Erythroblast (primary cell): ENCODE data around the gene PRPF31.
"Not testable (repeated sequence)": the region's sequence is repeated elsewhere in the genome, so short reads cannot be mapped to it uniquely, and the experiment has no call there.

Experiments used
- DNase-seq, 2 experiments: peaks; one replicate each; lab custom pipeline; 2025; lab: John Stamatoyannopoulos, UW
- GATA1 ChIP-seq: IDR thresholded peaks from 2 replicates; pipeline ENCODE4 v1.6.1; 2011; ENCODE audit warnings: low read depth, mild to moderate bottlenecking, control low read depth, low read length, moderate library complexity
- POLR2A ChIP-seq: IDR thresholded peaks from 2 replicates; pipeline ENCODE4 v1.6.1; 2011; ENCODE audit warnings: mild to moderate bottlenecking, low read length

PRPF31 gene

DNA sequence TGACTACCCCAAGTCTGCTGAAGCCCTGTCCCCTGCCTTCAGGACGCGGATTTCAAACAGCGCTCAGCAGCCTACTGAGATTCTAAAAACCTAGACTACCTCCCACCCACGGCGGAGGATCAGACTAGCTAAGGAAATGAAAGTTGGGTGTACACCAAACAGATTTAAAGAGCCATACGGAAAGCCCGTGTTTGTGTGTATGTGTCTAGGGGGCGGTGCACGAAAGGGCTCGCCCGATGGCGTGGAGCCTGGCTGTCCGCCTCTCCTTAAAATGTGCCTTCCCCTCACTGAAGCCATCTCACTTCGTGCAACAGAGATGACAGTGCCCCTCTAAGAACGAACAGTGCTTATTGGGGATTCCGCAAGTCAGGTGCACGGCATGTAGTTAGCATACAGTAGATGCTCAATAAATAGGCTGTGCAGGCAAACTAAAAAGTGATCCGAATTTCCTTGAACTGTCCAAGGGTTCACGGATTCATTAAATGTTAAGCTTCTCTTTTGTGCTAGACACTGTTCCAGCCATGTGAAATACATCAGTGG lies 43.3 kb downstream of the PRPF31 start:
- TF ChIP-seq GATA1 (no peak), POLR2A (no peak)
- DNase-seq = peak in 1 of 2 experiments; percentile 67

GRCh38 chr19:54159352-54160181 lies 44.0 kb downstream of the PRPF31 start, which contains the start of gene LENG1:
TSS of gene LENG1 (minus strand) at chr19:54159721. CDS start at chr19:54159695, 26 bp downstream.
- TF ChIP-seq POLR2A = peak; percentile 79
- TF ChIP-seq GATA1 = no peak
- DNase-seq = peak; percentile 100

DNA sequence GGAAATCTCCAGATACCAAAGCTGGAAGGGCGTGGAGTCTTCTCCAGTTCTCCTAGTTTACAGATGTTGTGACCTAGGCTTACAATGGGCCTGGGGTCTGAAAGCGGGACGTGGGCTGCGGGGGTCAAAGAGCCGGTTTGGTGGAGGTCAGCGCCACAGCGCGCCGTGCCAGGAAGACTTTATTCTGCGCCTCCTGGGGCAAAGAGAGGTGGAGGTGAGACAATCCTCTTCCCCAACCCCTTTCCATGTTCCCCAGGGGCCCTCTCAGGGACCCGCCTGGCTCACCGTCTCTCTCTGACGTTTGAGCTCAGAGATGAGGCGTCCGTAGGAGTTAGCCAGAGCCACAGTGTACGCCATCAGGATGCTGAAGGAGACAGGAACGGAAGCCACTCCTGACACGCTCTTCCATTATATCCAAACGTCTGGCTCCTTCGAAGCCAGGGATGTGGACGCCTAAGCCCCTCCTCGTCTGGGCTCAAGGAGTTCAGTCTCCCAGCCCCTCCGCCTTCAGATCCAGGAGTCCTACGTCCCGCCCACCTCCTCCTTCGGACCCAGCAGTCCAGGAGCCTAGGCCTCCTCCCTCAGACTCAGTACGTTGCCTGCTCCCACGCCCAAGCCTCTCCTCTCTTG lies 44.7 kb downstream of the PRPF31 start:
- TF ChIP-seq GATA1 = no peak
- TF ChIP-seq POLR2A = no peak
- DNase-seq = no peak

GRCh38 chr19:54160854-54161253 lies 45.3 kb downstream of the PRPF31 start:
- DNase-seq = no peak
- no peak for TF ChIP-seq POLR2A
- TF ChIP-seq GATA1 = no peak

- peak; percentile 88 to 93 for DNase-seq
- TF ChIP-seq GATA1 = no peak
- TF ChIP-seq POLR2A = no peak
These were observed 46.8 kb downstream of the PRPF31 start for GRCh38 chr19:54162241-54162805.

- no peak for TF ChIP-seq POLR2A
- no peak for TF ChIP-seq GATA1
These were observed 47.3 kb downstream of the PRPF31 start for GRCh38 chr19:54162884-54163283.

GRCh38 chr19:54164369-54165068 lies 49.0 kb downstream of the PRPF31 start:
- peak in 1 of 2 experiments; percentile 63 for DNase-seq
- TF ChIP-seq POLR2A = no peak
- TF ChIP-seq GATA1 = no peak

More at GRCh38 chr19:54162884-54163283, 47.3 kb downstream of the PRPF31 start:
- no peak for DNase-seq

- DNase-seq = no peak
- TF ChIP-seq GATA1 = no peak
- TF ChIP-seq POLR2A = no peak
These were observed 49.7 kb downstream of the PRPF31 start for GRCh38 chr19:54165222-54165621.

- no peak for TF ChIP-seq POLR2A
- TF ChIP-seq GATA1 = no peak
These were observed 52.8 kb downstream of the PRPF31 start for GRCh38 chr19:54168174-54168917.

GRCh38 chr19:54169149-54169740 lies 53.7 kb downstream of the PRPF31 start:
- no peak for TF ChIP-seq GATA1
- no peak for TF ChIP-seq POLR2A
- no peak for DNase-seq

More at GRCh38 chr19:54168174-54168917, 52.8 kb downstream of the PRPF31 start:
- peak; percentile 83 to 92 for DNase-seq

DNA sequence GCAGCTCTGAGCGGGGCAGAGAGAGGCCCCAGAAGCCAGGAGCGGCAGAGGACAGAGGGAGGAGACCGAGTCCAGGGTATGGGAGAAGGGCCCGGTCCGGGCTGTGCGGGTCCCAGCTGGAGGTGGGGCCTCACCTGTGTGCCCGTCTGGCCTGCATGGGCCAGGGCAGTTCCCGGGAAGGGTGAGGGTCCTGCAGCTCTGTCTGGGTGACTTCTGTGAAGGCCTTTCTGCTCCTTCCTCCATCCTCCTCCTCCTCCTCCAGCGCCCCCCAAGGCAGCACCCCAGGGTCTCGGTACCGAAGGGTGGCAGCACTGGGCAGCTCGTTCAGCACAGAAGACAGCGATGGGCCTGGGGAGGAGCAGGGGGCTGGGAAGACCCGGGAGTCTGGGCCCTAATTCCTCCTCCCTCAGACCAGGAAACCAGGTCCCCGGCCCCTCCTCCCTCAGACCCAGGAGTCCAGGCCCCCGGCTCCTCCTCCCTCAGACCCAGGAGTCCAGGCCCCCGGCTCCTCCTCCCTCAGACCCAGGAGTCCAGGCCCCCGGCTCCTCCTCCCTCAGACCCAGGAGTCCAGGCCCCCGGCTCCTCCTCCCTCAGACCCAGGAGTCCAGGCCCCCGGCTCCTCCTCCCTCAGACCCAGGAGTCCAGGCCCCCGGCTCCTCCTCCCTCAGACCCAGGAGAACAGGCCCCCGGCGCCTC lies 56.3 kb downstream of the PRPF31 start:
- not testable (repeated sequence) for DNase-seq
